Smooth muscle cell (in vitro differentiated cells): ENCODE data around the gene HRAS. TPM values are rescaled to one million over a fixed set of nuclear protein-coding genes. Genes with fewer than 3 reads are reported as not detected.

Experiments used
- DNase-seq: peaks from one replicate; lab custom pipeline; 2025; ENCODE audit not compliant: unreplicated experiment; lab: John Stamatoyannopoulos, UW
- H2AFZ ChIP-seq: fragments of 200-600 bp; sonication (generic); 2 replicates; pipeline ENCODE4 v1.6.0; 2016; ENCODE audit warnings: antibody characterized with exemption, low read depth, mild to moderate bottlenecking
- H3F3A ChIP-seq: fragments of 200-600 bp; sonication (generic); 2 replicates; pipeline ENCODE4 v1.6.0; 2017; ENCODE audit warnings: antibody characterized with exemption, low read depth
- H3K27ac ChIP-seq: fragments of 200-600 bp; sonication (generic); 2 replicates; pipeline ENCODE4 v1.5.1; 2016; ENCODE audit warnings: low read depth, mild to moderate bottlenecking
- H3K27me3 ChIP-seq: fragments of 200-600 bp; sonication (generic); 2 replicates; pipeline ENCODE4 v1.6.1; 2016; ENCODE audit warnings: low read depth, mild to moderate bottlenecking
- H3K36me3 ChIP-seq: fragments of 200-600 bp; sonication (generic); 2 replicates; pipeline ENCODE4 v1.5.1; 2016; ENCODE audit warnings: low read depth
- H3K4me1 ChIP-seq: fragments of 200-600 bp; sonication (generic); 2 replicates; pipeline ENCODE4 v1.5.1; 2016; ENCODE audit warnings: low read depth
- H3K4me2 ChIP-seq: fragments of 200-600 bp; sonication (generic); 2 replicates; pipeline ENCODE4 v1.6.0; 2016; ENCODE audit warnings: mild to moderate bottlenecking
- H3K4me3 ChIP-seq: fragments of 200-600 bp; sonication (generic); 2 replicates; pipeline ENCODE4 v1.5.1; 2016; ENCODE audit warnings: mild to moderate bottlenecking
- H3K79me2 ChIP-seq: fragments of 200-600 bp; sonication (generic); 2 replicates; pipeline ENCODE4 v1.6.0; 2016; ENCODE audit warnings: low read depth, mild to moderate bottlenecking
- H3K9ac ChIP-seq: fragments of 200-600 bp; sonication (generic); 2 replicates; pipeline ENCODE4 v1.6.0; 2016; ENCODE audit warnings: low read depth
- H3K9me3 ChIP-seq: fragments of 200-600 bp; sonication (generic); replicated peaks from 2 replicates; pipeline ENCODE4 v1.5.1; 2016; ENCODE audit warnings: low read depth
- H4K20me1 ChIP-seq: fragments of 200-600 bp; sonication (generic); 2 replicates; pipeline ENCODE4 v1.6.0; 2016; ENCODE audit warnings: low read depth
- WGBS: methylation state at CpG from one replicate; pipeline ENCODE4 v1.1.7; 2016; ENCODE audit warnings: low lambda C conversion rate; 5-methylcytosine and 5-hydroxymethylcytosine counted together
- polyA plus RNA-seq: library from polyadenylated mRNA; unstranded; fragments of >200 nt; fragmentation: Nextera tagmentation; extraction: Ambion mirVana; gene quantifications from 2 replicates; pipeline ENCODE4 v1.2.1, GENCODE V29; 2016
- total RNA-seq: library from RNA; depleted of rRNA; stranded (reverse); fragments of >200 nt; gene quantifications from 2 replicates; pipeline ENCODE4 v1.2.3, GENCODE V29; 2014
- TF ChIP-seq, protein P1 (sequence below): fragments of 200-600 bp; sonication (generic); IDR thresholded peaks from 2 replicates; pipeline ENCODE4 v1.5.1; 2017; ENCODE audit warnings: borderline replicate concordance, mild to moderate bottlenecking, antibody characterized with exemption; ENCODE audit not compliant: insufficient read depth, poor library complexity, severe bottlenecking

Gene HRAS
- total and polyA plus RNA-seq, 2 experiments from 2014 or later = 39.9 to 59.1 TPM

- peaks cover 43% of the 10 kb centered on the region for H3K79me2 ChIP-seq
- no peaks in the 10 kb centered on the region for H3K36me3 ChIP-seq
- H4K20me1 ChIP-seq = peaks cover 21% of the 10 kb centered on the region
- no peak overlapping the region for H3K4me2 ChIP-seq
- H3K9me3 ChIP-seq = no peaks in the 10 kb centered on the region
- WGBS = 96% methylated on average over 24 of the region's 24 CpGs
- DNase-seq = no peak
- H3K4me1 ChIP-seq = peaks cover 9% of the 10 kb centered on the region
- H2AFZ ChIP-seq = no peak overlapping the region
- no peaks in the 10 kb centered on the region for H3K27me3 ChIP-seq
- TF ChIP-seq, protein P1, sequence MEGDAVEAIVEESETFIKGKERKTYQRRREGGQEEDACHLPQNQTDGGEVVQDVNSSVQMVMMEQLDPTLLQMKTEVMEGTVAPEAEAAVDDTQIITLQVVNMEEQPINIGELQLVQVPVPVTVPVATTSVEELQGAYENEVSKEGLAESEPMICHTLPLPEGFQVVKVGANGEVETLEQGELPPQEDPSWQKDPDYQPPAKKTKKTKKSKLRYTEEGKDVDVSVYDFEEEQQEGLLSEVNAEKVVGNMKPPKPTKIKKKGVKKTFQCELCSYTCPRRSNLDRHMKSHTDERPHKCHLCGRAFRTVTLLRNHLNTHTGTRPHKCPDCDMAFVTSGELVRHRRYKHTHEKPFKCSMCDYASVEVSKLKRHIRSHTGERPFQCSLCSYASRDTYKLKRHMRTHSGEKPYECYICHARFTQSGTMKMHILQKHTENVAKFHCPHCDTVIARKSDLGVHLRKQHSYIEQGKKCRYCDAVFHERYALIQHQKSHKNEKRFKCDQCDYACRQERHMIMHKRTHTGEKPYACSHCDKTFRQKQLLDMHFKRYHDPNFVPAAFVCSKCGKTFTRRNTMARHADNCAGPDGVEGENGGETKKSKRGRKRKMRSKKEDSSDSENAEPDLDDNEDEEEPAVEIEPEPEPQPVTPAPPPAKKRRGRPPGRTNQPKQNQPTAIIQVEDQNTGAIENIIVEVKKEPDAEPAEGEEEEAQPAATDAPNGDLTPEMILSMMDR = no peak
- no peak overlapping the region for H3K4me3 ChIP-seq
- H3F3A ChIP-seq = peaks cover 1% of the 10 kb centered on the region
- no peak overlapping the region for H3K27ac ChIP-seq
- H3K9ac ChIP-seq = no peak overlapping the region
These were observed 34.2 kb downstream of the HRAS start for GRCh38 chr11:501001-501682.

- Histone ChIP-seq H3K4me2 (no peak overlapping the region), H3K36me3 (no peaks in the 10 kb centered on the region), H3K79me2 (peaks cover 27% of the 10 kb centered on the region), H3K27ac (no peak overlapping the region), H3F3A (peaks cover 7% of the 10 kb centered on the region), H3K9ac (no peak overlapping the region), H3K9me3 (no peaks in the 10 kb centered on the region), H3K4me3 (no peak overlapping the region), H3K27me3 (no peaks in the 10 kb centered on the region), H4K20me1 (peaks cover 25% of the 10 kb centered on the region), H3K4me1 (no peaks in the 10 kb centered on the region), H2AFZ (no peak overlapping the region)
- TF ChIP-seq, protein P1 = no peak
- no peak for DNase-seq
- 95% methylated on average over 24 of the region's 24 CpGs for WGBS
These were observed 35.9 kb downstream of the HRAS start for GRCh38 chr11:499201-500076.

DNA sequence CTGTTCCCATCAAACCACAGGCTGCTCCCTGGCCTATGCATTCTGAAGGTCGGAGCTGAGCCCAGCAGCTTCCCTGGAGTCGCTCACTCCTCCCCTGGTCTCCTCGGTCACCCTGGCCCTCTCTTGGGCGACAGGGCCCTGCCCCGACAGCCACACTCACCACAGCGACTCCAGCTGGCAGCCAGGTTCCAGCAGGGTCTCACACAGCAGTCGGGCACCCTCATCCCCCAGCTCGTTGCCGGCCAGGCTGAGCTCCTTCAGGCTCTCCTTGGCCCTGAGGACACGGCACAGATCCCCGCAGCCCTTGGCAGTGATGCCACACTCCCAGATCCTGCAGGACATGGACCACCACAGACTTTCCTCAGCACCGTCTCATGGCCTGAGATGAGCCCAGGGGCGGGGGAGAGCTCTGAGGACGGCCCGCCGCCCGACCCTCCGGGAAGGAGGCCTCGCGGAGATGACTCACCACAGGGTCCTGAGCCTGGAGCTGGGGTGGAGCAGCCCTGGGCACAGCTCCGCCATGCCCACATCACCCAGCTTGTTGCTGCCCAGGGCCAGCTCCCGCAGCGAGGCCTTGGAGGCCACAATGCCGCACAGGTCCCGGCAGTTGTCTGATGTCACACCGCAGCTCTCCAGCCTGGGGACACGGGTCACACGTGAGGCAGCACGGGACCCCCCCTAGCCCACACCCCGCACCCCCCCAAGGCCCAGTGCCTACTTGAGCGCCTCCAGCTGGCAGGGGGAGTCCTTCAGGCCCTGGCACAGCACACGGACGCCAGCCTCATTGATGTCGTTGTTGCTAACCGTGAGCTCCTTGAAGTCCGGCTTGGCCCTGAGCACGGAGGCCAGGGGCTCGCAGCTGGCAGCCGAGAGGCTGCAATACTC lies 36.8 kb downstream of the HRAS start:
- Histone ChIP-seq H3K27me3 (no peaks in the 10 kb centered on the region), H3K9ac (no peak overlapping the region), H3K4me3 (no peak overlapping the region), H3K4me1 (no peaks in the 10 kb centered on the region), H3K36me3 (no peaks in the 10 kb centered on the region), H3K79me2 (peaks cover 18% of the 10 kb centered on the region), H2AFZ (no peak overlapping the region), H3K9me3 (no peaks in the 10 kb centered on the region), H3K27ac (no peak overlapping the region), H4K20me1 (peaks cover 25% of the 10 kb centered on the region), H3K4me2 (no peak overlapping the region), H3F3A (peaks cover 7% of the 10 kb centered on the region)
- no peak for DNase-seq
- WGBS = 97% methylated on average over 39 of the region's 39 CpGs
- TF ChIP-seq, protein P1 = no peak
